ENCODE data around the gene ABCA9.

The ABCA9 gene

DNA sequence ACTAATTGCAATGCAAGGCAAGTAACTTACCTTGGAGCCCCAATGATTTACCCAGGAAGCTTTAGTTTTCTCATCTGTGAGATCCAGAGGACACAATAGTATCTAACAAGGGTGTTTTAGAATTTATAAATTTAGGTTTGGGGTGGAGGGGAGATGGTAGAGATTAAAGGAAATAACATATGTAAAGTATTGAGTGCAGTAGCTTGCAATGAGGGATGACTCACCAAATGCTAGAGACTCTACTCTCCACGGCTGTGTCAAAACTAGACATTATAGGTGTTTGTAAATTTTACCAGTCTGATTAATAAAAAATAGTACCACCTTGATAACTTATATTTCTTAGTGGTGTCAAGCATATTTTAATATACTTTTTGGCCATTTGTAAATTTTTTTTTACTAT, 3.7 kb upstream of the ABCA9 start:
- no peak for DNase-seq

DNA sequence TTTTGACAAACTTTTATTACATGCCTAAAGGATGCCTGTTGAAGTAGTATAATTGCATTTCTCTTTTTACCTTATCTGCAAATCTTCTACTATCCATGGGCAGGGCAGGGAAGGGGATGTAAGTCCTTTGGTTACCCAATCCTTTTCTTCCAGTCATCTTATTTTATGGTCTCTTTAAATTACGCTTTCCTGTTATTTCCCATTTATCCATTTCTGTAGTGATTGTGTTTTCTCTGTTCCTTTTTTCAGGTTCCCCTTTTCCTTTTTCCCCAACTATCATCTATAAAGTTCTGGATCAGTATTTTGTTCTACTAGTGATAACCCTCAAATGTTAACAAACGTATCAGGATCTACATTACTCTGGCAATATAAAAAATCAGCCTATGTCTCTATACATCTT, 3.3 kb upstream of the ABCA9 start:
- no peak for DNase-seq

DNA sequence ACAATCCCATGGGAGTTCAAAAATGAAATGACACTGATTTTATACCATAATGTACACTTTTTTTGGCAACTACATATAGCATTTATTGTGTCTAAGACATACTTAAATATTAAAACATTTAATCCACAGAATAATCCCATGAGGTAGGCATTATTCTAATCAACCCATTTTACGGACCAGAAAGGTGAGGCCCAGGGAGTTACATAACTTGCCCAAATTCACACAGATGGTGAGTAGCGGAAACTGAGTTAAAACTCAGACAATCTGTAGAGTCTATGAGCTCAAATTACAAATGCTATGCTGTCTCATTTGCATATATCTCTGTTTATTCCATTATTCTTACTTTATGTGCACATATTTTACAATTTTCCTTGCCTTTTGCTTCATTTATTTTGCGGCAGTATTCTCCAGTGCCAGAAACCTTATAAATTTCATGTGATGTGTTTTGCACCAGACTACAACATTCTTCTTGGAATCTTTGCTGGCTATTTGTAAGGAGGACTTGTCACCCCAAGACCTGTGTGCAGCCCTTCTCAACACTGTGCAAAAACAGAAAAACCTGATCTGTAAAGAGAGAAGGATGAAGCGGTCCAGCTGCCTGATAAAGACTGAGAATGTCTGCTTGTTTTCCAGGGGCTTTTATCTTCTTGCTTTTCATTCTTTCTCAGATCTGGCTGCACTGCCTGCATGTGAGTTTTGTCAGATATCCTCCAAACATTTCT, 2.3 kb upstream of the ABCA9 start:
- DNase-seq = no peak

DNA sequence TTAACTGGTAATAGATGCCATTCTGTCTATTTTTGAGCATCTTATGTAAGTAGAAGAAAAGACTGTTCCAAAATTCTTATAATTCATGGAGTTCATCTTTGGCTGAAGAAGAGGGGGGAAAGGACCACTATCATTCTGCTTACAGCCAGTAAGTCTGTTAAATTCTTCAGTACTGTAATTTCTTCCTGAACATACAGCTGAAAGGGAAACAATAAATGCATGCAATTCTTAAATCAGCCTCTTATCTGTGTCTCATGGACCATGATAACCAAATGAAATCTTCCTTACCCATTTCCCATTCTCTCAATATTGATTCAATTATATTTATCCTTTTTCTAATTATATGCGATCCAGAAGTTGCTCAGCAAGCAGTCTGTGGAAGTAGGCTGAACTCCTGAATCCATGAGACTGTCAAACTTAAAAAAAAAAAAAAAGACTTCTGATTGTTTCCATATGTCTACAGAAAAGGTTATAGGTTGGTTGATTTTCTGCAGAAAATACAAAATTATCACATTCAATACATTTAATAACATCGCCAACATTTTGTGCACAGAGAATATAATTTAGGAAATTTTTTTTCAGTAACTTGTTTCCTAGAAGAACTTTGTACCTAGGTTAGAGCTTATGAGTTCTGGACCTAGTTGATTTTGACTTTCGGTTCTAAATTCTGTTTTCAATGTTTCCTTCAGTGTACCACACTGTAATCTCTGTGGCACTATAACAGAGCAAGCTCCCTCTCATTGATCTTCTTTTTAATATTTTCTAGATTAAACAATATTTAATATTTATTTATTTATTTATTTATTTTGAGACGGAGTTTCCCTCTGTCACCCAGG, 1.2 kb upstream of the ABCA9 start:
- DNase-seq = no peak

DNA sequence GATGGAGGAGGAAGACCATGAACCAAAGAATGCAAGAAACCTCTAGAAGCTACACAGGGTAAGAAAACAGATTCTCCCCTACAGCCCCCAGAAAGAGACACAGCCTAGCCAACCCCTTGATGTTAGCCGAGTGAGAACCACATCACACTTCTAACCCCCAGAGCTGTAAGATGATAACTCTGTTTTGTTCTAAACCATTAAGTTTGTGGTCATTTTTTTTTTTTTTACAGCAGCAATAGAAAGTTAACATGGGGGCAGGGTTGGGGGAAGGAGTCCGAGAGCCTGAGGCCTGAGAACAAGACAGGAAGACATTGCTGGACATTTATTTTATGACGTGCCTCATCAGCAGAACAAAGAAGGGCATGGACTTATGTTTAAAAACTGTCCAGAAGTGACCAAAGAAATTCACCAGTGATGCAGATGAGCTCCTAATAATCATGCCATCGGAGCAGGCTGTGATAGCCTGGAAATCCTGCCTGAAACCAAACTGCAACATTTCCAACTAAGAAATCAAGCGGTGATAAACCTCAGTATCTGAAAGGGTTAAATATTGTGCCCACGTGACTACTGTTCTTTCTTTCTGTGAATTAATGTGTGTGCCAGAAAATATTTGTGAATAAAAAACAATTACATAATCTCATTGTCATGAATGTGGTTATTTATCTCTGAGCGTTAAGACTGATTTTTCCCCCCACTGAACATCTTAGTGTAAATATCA, 1.1 kb downstream of the ABCA9 start:
- no peak for DNase-seq

DNA sequence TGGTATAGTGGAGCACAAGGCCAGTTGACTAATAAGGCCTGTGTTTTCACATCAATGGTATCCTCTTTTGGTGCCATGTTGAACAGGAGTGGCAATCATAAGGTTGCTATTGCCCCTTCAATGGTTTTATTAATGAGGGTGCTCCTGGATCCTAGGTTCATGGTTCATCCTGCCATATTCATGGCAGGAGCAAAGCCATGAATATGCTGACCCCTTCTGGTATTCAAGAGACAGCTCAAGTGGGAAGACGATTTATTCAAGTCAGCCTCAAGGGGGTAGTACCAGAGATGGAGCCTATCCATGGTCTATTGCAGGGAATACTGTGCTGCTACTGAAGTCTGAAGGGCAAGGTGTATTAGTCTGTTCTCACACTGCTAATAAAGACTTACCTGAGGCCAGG, 2.6 kb downstream of the ABCA9 start:
- DNase-seq = no peak

DNA sequence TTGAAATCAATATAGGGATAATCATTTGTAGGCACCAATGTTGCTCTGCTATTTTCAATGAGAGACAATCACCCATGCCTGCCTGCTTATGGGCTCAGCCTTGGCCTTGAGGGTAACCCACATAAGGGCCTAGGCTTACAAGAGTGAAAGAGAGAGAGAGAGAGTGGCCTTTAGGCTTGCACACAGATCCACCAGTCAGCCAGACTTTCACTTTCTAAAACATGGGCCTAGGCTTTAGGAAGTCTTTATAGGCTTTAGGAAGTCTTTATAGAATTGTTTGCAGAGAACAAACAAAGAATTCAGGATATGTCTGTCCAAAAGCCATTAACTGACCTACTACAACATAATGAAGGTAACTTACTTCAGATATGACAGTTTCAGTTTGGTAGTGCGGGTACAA, 3.4 kb downstream of the ABCA9 start:
- DNase-seq = no peak

DNA sequence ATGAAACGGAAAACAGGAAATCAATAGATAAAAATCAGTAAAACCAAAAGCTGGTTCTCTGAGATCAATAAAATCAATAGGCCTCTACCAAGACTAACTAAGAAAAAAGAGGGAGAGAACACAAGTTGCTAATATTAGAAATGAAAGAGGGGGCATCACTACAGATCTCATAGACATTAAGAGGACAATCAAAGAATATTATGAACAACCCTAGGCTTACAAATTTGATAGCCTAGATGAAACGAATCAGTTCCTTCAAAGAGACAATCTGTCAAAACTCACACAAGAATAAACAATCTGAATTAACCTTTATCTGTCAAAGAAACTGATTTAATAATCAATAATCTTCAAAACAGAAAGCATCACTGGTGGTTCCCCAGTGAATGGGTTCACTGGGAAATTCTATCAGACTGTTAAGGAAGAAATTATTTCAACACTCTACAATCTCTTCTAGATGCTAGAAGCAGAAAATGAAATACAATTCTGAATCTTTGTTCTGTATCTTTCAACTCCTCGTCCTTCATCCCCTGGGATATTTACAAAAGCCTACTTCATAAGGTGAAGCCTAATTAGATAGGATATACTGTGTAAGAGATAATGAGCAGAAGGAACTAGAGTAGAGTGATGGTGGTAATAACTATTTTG, 4.4 kb downstream of the ABCA9 start:
- no peak for DNase-seq

DNA sequence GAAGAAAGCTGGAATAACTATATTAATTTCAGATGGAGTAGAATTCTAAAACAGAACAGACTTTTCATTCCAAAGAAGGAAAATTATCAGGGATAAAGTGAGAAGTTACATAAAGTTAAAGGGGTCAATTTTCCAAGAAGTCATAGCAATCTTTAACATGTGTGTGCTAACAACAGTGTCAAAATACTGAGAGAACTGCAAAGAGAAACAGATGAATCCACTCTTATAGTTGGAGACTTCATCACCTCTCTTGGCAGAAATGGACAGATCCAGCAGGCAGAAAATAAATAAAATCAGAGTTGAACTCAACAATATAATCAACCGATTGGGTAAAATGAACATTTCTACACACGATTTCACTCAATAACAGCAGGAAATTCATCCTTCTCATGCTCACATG, 5.4 kb downstream of the ABCA9 start:
- no peak for DNase-seq

DNA sequence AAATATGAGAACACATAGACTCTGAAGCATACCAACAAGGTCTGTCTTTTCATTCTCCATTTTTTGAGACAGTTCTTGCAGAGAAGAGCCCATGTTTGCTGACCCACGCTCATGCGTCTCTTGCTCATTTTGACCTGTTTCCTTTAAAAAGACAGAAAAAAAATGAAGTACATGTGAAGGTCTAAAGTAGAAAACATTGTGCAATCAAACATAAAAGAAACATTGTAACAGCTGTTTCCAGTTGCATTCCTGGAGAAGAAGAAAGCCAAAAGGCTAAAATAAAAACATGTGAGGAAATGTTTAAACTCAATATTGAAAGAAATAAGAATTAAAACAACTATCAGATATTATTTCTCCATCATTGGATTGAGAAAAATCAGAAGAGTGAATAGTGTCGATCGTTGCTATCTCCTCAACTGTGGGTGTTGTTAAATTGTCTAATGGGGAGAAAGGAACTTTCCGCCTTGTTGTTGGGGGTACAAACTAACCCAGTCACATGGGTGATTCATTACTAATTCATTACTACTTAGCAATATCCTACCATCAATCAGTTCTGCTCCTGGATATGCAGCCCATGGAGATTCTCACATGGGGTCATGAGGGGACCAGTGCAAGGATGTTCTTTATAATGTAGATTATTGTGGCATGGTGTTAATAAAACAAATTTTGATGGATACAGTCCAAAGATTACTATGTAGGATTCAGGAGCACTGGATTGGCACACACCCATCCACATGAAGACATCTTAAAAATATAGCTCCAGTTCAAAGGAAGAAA, 9.5 kb downstream of the ABCA9 start:
- DNase-seq = no peak

DNA sequence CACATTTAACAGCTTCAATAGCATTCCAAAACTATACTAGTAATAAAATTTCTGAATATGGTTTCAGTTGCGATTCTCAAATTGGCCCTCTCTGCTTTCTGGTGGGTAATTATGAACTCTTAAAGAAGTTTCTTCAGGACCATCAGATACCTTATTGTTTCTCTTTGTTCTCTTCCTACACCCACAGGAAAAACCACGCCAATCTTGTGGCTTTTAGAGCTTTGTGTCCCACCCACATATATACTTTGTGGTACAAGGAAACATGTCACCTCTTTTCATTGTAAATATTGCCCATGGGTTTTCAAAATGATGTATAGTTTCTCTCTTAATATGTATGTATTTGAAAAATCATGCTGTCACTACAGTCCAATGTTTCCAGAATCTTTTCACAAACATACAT, 12.1 kb downstream of the ABCA9 start:
- no peak for DNase-seq

DNA sequence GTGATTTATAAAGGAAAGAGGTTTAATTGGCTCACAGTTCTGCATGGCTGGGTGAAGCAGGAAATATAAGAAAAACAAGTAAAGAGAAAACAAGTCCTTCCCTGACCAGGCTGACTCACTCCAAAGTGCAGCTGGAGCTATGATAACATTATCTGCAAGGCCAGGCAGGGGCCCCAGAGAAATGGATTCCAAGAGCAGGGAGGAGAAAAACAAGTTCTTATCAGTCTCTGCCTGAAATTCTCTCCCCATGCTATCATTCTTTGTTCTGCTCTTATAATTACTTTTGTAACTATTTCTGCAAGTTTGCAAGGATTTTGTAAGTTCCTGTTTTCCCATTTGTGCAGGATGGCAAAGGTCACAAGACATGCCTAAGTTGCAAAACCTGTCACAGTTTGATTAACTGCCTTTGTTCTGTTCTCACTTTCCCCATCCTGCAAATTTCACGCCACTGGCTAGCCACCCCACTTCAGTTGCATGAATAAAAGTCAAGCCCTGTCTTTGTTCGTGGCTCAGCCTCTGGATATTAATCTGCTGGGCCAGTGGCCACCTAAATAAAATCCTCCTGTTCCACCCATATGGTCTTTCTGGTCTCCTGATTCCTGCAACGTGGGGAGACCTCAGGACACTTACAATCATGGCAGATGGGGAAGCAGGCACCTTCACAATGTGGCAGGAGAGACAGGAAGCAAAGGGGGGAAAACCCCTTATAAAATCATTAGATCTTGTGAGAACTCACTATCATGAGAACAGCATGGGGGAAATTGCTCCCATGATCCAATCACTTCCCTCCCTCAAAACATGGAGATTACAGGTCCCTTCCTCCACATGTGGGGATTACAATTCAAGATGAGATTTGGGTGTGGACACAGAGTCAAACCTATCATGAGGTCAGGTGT, 13.1 kb downstream of the ABCA9 start:
- DNase-seq = no peak

DNA sequence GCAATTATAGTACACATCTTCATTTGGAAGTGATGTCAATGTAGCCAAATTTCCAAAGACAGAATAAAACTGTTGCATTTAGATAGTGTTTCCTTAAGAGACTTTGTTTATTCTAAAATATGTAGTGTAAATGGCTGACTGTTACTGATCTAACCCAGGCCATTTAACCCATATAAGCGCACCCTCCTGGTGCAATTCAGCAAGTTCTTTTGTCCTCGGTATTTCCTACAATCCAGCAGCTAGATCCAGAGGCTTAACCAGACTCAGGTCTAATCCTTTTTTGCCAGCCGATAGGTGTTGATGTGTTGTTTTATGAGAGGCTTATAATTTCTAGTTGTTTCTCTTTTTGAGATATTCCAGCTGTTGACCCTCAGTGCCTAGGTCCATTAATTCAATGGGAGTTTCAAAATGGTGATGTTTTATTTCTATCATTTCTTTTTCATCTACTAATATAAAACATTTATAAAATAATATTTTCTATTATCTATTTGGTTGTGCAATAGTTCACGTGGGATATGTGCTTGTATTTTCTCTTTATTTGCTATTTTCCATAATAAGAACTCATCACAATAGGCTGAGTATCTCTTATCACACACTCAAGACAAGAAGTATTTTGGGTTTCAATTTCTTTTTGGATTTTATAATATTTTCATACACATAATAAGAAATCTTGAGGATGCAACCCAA, 14.5 kb downstream of the ABCA9 start:
- DNase-seq = no peak

DNA sequence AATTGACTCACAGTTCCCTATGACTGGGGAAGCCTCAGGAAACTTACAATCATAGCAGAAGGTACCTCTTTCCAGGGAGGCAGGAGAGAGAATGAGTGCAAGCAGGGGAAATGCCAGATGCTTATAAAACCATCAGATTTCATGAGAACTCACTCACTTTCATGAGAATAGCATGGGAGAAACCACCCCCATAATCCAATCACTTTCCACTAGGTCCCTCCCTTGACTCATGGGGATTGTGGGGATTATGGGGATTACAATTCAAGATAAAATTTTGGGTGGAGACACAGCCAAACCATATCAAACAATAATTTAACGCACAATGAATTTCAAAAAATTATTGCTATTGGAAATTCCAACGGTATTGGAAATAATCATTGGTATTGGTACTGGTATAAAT, 15.1 kb downstream of the ABCA9 start:
- no peak for DNase-seq

DNA sequence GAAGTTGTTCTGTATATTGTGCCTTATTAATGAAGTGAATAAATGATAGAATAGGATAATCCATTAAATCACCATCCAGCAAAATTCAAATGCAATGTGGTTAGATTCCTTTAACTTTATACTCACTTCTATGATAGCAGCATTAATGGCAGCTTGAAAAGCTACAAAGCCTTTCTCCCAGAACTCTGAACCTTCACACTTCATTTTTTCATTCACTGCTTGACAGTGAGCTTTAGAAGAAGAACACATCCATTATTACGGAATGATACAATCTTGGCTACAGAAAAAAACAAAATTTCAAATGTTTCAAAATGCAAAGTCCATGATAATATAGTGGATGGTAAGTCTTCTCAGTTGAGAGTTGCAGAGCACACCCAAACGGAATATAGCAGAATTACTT, 16.4 kb downstream of the ABCA9 start:
- no peak for DNase-seq

DNA sequence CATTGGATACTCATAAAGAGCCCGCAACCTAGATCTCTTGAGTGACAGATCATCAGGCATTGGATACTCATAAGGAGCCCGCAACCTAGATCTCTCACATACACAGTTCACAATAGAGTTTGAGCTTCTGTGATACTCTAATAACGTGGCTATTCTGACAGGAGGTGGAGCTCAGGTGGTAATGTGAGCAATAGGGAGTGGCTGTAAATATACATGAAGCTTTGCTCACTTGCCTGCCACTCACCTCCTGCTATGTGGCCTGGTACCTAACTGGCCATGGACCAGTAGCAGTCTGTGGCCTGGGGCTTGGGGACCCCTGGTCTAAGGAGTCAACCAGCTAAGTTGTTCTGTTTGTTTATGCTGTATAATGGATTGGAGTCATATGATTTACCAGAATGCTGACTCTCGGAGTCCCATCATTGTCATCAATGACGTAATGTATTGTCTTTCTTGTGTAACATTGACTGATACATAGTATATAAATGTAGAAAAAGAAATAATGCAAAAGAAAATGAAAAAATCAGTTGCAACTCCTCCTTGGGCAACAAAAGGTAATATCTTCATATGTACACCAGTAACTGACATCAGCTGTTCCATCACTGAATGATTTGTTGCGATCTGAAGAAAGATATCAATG, 17.5 kb downstream of the ABCA9 start:
- DNase-seq = no peak

DNA sequence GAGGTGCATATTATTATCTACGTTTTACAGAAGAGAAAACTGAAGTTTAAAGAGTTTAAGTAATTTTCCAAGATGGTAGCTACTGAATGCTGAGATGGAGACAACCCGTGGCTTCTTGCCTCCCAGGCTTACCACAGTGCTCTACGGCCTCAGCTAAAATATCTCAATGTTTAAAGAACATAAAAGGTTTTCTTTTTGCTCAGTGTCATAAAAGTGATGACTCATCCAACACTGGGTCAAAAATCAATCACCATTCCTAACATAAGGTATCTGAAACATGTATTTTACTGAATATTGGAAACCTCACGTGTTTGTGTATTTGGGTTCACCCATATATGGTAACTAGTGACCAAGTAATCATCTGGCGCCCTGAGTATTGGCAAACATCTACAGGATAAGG, 18.4 kb downstream of the ABCA9 start:
- DNase-seq = no peak

DNA sequence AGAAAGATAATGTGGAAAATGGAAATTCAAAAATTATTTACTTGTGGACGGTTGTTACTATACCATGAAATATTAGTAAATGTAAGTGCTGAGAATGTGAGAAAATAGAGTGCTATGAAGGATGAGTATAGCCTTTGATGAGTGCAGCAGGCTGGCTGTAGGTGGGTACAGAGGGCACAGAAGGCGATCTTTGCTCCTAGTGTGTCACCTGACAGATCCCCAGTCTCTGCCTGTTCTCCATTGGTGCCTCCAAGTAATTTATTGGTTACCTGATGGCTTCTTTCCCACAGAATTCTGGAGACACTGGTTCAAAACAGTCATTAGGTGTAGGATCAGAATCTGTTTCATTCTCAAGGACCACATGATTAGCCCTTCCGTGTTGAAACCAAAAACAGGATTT, 28.9 kb downstream of the ABCA9 start:
- DNase-seq = no peak

DNA sequence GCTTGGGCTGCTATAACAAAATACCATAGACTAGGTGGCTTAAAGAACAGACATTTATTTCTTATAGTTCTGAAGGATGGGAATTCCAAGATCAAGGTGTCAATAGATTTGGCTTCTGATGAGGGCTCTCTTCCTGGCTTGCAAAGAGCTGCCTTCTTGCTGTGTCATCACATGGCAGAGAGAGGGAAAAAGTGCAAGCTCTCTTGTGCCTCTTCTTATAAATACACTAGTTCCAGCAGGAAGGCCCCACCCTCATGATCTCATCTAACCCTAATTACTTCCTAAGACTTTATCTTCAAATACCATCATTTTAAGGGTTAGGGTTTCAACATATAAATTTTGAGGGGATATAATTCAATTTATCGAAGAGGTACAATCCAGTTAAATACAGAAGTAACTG, 30.6 kb downstream of the ABCA9 start:
- DNase-seq = no peak

DNA sequence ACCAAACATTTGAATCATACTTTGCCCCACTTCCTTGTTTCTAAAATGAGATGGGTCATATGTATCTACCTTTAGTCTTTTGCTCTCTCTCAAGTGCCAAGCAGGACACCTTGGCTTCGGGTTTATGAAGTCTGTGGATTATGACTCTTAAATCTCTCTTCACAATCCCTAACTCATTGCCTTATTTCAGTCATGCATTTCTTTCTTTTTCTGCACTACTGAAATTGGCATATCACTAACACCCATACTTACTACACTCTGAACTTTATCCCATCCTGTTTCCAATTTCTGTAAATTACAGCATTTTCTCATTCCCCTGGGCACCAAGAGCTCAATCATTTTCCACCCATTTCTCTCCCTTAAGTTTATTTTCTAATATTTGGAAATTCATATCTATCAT, 42.0 kb downstream of the ABCA9 start:
- no peak for DNase-seq

Measured in hippocampal formation (tissue), 2 donors.